Measurements from ENCODE around the gene CMTM3.

CMTM3 gene, protein sequence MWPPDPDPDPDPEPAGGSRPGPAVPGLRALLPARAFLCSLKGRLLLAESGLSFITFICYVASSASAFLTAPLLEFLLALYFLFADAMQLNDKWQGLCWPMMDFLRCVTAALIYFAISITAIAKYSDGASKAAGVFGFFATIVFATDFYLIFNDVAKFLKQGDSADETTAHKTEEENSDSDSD

DNA sequence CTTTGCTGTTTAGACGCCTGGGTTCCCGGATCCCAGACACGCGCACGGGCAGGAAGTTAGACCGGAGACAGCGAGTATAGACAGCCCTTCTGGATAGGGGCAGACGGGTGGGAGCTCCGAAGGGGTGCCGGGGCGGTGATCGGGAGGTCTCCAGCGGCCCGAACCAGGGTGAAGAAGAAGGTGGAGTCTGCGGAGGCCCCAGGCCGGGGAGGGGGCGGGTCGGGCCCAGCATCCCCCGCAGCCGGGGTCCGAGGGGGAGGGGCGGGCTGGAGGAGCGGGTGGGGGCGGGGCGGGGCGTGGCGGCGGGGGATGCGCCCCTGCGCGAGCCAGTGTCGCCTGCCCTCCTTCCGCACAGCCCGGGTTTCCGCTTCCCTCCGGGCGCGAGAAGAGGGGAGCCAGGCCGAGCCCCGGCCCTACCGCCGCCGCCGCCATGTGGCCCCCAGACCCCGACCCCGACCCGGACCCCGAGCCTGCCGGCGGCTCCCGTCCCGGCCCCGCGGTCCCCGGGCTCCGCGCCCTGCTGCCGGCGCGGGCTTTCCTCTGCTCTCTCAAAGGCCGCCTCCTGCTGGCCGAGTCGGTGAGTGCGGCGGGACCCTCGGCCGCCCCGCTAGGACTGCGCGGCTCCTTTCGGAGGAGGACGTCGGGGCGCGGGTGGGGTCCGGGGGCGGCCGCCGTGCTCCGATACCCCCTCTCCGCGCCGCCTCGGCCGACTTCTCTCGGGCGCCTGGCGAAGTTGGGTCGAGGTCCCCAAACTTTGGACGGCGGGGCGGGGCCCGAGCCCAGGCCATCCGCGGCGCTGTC, at the start of gene CMTM3:
TSS of gene CMTM3 (plus strand) at position 329 of the 801 bp plus-strand sequence. CDS start at position 431, 102 bp downstream.
- peaks cover 17% of the 10 kb centered on the region for H3K36me3 ChIP-seq
- DNase-seq: peak; percentile 77
- peak within 1 kb of the TSS; percentile 74 for H3K4me3 ChIP-seq (ENCODE audit: low read depth, low read length)
- peak; percentile 66 for TF ChIP-seq CTCF (IDR thresholded peaks at IDR 0.05; ENCODE audit: low read depth, low read length)
- H3K27me3 ChIP-seq (ENCODE audit: insufficient read depth, low read depth, severe bottlenecking): no peaks in the 10 kb centered on the region
- peak within 1 kb of the TSS; percentile 86 for H3K27ac ChIP-seq
- peaks cover 4% of the 10 kb centered on the region for H3K9me3 ChIP-seq (ENCODE audit: severe bottlenecking)

GRCh38 chr16:66560107-66560506, 44.4 kb upstream of the CMTM3 start:
- H3K4me3 ChIP-seq (ENCODE audit: low read depth, low read length): no peak overlapping the region
- H3K27ac ChIP-seq: no peak overlapping the region
- H3K9me3 ChIP-seq (ENCODE audit: severe bottlenecking): no peaks in the 10 kb centered on the region
- H3K36me3 ChIP-seq: peaks cover 54% of the 10 kb centered on the region
- no peak for DNase-seq
- H3K27me3 ChIP-seq (ENCODE audit: insufficient read depth, low read depth, severe bottlenecking): no peaks in the 10 kb centered on the region
- TF ChIP-seq CTCF (IDR thresholded peaks at IDR 0.05; ENCODE audit: low read depth, low read length): no peak

GRCh38 chr16:66561381-66562080, 43.0 kb upstream of the CMTM3 start:
- TF ChIP-seq CTCF (IDR thresholded peaks at IDR 0.05; ENCODE audit: low read depth, low read length): no peak
- Histone ChIP-seq H3K36me3 (peaks cover 61% of the 10 kb centered on the region), H3K4me3 (ENCODE audit: low read depth, low read length) (no peak overlapping the region), H3K9me3 (ENCODE audit: severe bottlenecking) (no peaks in the 10 kb centered on the region), H3K27me3 (ENCODE audit: insufficient read depth, low read depth, severe bottlenecking) (no peaks in the 10 kb centered on the region), H3K27ac (no peak overlapping the region)
- no peak for DNase-seq

DNA sequence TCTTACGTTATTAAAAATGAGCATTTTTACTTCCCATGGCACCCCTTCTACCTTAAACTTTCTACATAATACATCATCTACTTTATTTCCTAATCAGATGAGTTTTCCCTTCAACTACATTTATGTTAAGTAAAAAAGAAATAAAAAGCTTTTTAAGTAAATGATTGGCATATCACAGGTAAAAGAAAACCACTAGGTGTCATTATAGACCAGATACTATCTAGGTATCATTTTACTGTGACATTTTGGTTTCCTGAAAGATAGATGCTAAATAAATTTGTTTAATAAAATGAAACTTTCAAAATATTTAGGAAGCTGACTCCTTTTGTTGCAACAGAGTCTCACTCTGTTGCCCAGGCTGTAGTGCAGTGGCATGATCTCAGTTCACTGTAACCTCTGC, 42.1 kb upstream of the CMTM3 start:
- no peak overlapping the region for H3K27ac ChIP-seq
- no peaks in the 10 kb centered on the region for H3K27me3 ChIP-seq (ENCODE audit: insufficient read depth, low read depth, severe bottlenecking)
- H3K9me3 ChIP-seq (ENCODE audit: severe bottlenecking): no peaks in the 10 kb centered on the region
- H3K36me3 ChIP-seq: peaks cover 60% of the 10 kb centered on the region
- no peak for DNase-seq
- TF ChIP-seq CTCF (IDR thresholded peaks at IDR 0.05; ENCODE audit: low read depth, low read length): no peak
- H3K4me3 ChIP-seq (ENCODE audit: low read depth, low read length): no peak overlapping the region

DNA sequence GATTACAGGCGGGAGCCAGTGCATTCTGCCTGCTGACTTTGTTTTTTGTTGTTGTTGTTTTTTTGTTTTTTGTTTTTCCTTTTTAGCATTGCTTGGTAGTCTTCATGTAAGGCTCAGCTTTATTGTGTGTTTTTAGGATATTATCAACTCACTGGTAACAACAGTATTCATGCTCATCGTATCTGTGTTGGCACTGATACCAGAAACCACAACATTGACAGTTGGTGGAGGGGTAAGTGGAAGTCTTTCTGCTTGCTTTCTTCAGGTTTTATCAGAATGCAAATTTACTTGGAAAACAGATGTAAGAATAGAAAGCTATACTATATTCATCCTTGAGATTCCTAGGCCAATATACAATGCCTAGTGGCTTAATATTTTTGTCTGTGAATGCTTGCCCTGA, 41.5 kb upstream of the CMTM3 start:
- Histone ChIP-seq H3K9me3 (ENCODE audit: severe bottlenecking) (no peaks in the 10 kb centered on the region), H3K27me3 (ENCODE audit: insufficient read depth, low read depth, severe bottlenecking) (no peaks in the 10 kb centered on the region), H3K36me3 (peaks cover 61% of the 10 kb centered on the region), H3K27ac (no peak overlapping the region), H3K4me3 (ENCODE audit: low read depth, low read length) (no peak overlapping the region)
- no peak for TF ChIP-seq CTCF (IDR thresholded peaks at IDR 0.05; ENCODE audit: low read depth, low read length)
- no peak for DNase-seq
